SIG-M5 treated with dmso at 0.1 percent for 504 hours (cell line): Measurements from ENCODE around the gene LAMC1.

Experiments used
- DNase-seq: peaks from one replicate; lab custom pipeline; 2025; ENCODE audit not compliant: unreplicated experiment; lab: John Stamatoyannopoulos, UW

Gene LAMC1

GRCh38 chr1:183019860-183020259, 3.4 kb upstream of the LAMC1 start:
- no peak for DNase-seq

GRCh38 chr1:183021405-183022201, 1.6 kb upstream of the LAMC1 start:
- no peak for DNase-seq

- DNase-seq, result peak; percentile 77
Measured at GRCh38 chr1:183022202-183023145, 746 bp upstream of the LAMC1 start.

- DNase-seq, result peak; percentile 49
Measured at GRCh38 chr1:183023601-183024316, 539 bp downstream of the LAMC1 start.

GRCh38 chr1:183024317-183025009, 1.2 kb downstream of the LAMC1 start:
- DNase-seq, result peak; percentile 61

GRCh38 chr1:183025010-183025337, 1.8 kb downstream of the LAMC1 start:
- DNase-seq, result no peak

- no peak for DNase-seq
Measured at GRCh38 chr1:183025782-183026774, 2.9 kb downstream of the LAMC1 start.

- no peak for DNase-seq
Measured at GRCh38 chr1:183027031-183027430, 3.8 kb downstream of the LAMC1 start.

- no peak for DNase-seq
Measured at GRCh38 chr1:183027791-183028190, 4.6 kb downstream of the LAMC1 start.

- DNase-seq, result peak; percentile 15
Measured at GRCh38 chr1:183029591-183030000, 6.4 kb downstream of the LAMC1 start.

GRCh38 chr1:183030053-183030452, 6.8 kb downstream of the LAMC1 start:
- DNase-seq, result peak; percentile 77

- peak; percentile 7 for DNase-seq
Measured at GRCh38 chr1:183032122-183032921, 9.1 kb downstream of the LAMC1 start.

- no peak for DNase-seq
Measured at GRCh38 chr1:183033205-183033604, 10.0 kb downstream of the LAMC1 start.

GRCh38 chr1:183034682-183035081, 11.5 kb downstream of the LAMC1 start:
- DNase-seq, result no peak

GRCh38 chr1:183038333-183038866, 15.2 kb downstream of the LAMC1 start:
- no peak for DNase-seq

GRCh38 chr1:183038913-183039312, 15.7 kb downstream of the LAMC1 start:
- no peak for DNase-seq

GRCh38 chr1:183039330-183039729, 16.1 kb downstream of the LAMC1 start:
- no peak for DNase-seq

- peak; percentile 89 for DNase-seq
Measured at GRCh38 chr1:183039985-183040447, 16.8 kb downstream of the LAMC1 start.
